AG09309 (cell line): ENCODE results near the gene NLRP11.
"Not testable (repeated sequence)": the region's sequence is repeated elsewhere in the genome, so short reads cannot be mapped to it uniquely, and the experiment has no call there.

Experiments used
- DNase-seq: peaks from one replicate; pipeline ENCODE4 v3.0.0-alpha.2; 2010; ENCODE audit warnings: low read depth
- H3K4me3 ChIP-seq: 2 replicates; pipeline ENCODE4 v1.5.1; 2011; ENCODE audit warnings: mild to moderate bottlenecking, low read depth, low read length, moderate library complexity; ENCODE audit not compliant: control insufficient read depth
- TF ChIP-seq, protein P1 (sequence below): IDR thresholded peaks from 2 replicates; pipeline ENCODE4 v1.5.1; 2011; ENCODE audit warnings: mild to moderate bottlenecking, low read depth, low read length, inconsistent platforms; ENCODE audit not compliant: insufficient read depth, control insufficient read depth; ENCODE audit errors: missing control alignments

NLRP11 gene

DNA sequence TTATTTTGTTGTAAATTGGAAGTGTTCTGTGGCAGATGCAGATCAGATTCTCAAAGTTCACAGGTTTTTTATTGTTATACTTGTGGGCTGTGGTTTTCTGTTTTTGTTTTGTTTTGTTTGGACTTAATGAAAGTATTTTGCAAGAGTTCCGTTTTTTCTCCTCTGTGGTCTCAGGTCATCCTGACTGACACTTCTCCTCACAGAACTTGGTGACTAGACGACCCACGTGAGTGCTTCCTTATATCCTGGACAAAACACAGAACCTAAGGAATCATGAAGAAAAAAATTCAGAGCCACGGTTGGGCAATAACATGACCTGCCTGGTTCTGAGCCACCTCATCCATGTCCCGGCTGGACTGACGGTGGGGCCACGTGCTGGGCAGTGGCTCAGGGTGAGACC is 65.3 kb downstream of the NLRP11 start:
- TF ChIP-seq, protein P1, sequence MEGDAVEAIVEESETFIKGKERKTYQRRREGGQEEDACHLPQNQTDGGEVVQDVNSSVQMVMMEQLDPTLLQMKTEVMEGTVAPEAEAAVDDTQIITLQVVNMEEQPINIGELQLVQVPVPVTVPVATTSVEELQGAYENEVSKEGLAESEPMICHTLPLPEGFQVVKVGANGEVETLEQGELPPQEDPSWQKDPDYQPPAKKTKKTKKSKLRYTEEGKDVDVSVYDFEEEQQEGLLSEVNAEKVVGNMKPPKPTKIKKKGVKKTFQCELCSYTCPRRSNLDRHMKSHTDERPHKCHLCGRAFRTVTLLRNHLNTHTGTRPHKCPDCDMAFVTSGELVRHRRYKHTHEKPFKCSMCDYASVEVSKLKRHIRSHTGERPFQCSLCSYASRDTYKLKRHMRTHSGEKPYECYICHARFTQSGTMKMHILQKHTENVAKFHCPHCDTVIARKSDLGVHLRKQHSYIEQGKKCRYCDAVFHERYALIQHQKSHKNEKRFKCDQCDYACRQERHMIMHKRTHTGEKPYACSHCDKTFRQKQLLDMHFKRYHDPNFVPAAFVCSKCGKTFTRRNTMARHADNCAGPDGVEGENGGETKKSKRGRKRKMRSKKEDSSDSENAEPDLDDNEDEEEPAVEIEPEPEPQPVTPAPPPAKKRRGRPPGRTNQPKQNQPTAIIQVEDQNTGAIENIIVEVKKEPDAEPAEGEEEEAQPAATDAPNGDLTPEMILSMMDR = no peak
- no peak overlapping the region for H3K4me3 ChIP-seq
- no peak for DNase-seq

DNA sequence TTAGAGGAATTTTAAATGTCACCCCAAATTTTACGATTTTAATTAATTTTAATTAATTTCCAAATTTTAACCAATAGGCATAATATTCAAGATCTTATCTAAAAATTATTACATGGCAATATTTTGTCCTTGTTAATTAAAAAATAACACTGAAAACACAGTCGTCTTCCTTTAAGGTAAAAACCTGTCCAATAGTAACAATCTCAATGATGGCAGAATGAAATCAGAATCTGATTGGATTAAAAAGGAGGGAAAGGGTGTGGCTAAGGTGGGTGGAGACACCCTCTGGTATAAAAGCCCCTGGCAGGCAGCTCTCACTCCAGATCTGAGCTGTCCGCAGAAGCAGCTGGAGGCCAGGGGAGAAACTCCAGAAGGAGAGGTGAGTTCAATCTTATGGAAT is 73.0 kb downstream of the NLRP11 start, which contains the start of gene RFPL4A:
Gene RFPL4A (plus strand): TSS at position 301 of the 400 bp plus-strand sequence. CDS start 2,704 bp downstream, outside the sequence.
- H3K4me3 ChIP-seq, DNase-seq: not testable (repeated sequence)

DNA sequence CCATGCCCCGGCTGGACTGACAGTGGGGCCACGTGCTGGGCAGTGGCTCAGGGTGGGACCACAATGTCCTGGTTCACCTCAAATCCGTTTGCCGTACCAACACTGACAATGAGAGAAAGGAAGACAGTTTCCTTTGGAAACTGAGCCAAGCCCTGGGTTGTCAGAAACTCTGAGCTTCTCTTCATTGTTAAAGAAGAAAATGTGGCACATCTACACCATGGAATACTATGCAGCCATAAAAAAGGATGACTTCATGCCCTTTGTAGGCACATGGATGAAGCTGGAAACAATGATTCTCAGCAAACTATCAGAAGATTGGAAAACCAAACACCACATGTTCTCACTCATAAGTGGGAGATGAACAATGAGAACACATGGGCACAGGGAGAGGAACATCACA is 75.0 kb downstream of the NLRP11 start:
- DNase-seq, H3K4me3 ChIP-seq: not testable (repeated sequence)

DNA sequence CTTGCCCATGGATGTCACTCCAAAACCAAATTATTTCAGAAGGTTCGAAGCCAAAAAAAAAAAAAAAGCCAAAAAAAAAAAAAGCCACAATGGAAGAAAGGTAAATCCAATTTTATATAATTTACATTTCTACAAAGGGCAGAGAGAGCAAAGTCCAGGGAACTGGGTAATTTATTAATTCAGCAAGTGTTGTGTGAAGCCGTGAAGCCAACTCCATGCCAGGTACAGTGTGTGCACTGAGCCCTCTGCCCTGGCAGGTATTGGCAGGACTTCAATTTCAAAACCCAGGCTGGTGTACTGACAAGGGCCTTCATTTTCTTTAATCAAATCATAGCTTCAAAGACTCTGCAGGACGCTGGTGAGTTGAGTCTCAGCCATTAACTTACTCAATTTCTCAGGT is 78.4 kb downstream of the NLRP11 start:
- H3K4me3 ChIP-seq = no peak overlapping the region
- DNase-seq = no peak
- TF ChIP-seq, protein P1 = no peak

DNA sequence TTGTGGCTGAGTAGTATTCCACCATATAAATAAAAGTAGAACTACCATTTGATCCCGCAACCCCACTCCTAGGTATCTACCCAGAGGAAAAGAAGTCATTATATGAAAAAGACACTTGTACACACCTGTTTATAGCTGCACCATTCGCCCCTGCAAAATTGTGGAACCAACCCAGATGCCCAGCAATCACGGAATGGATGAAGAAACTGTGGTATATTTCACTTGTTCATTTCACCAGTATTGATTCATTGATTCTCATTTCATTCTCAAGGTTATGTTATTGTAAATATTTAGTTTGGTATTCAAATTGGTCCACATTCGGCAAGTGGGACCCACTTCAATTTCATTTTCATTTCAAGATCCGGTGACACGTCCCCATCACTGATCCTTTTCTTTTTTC is 81.1 kb downstream of the NLRP11 start:
- DNase-seq = no peak
- TF ChIP-seq, protein P1 = no peak
- H3K4me3 ChIP-seq = no peak overlapping the region

DNA sequence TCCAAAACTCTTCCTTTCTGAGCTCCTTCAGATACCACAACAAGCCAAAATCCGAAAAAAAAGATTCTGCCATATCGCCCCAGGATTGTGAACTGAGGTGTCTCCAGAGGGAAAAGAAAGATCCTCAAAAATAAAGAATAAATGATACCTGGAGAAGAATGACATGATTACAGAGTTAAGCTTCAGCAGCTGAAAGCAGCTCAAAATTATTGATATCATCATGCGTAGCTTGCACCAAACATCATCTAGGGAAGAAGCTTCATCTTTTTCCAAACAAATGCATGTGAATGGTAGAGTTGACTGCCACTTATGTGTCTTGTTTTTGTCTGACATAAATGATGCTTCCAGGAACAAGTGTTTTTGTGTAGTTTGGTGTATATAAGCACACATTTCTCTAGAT is 93.5 kb downstream of the NLRP11 start, which contains the start of gene NLRP9:
Gene NLRP9 (minus strand): TSS at position 101 of the 400 bp plus-strand sequence. CDS start 28 bp downstream, at position 73.
- TF ChIP-seq, protein P1 = no peak
- DNase-seq = no peak
- no peak within 1 kb of the TSS for H3K4me3 ChIP-seq
